Erythroblast (primary cell): ENCODE results near the gene ARVCF.

Experiments
- GATA1 ChIP-seq: IDR thresholded peaks from 2 replicates; pipeline ENCODE4 v1.6.1; 2011; ENCODE audit warnings: low read depth, mild to moderate bottlenecking, control low read depth, low read length, moderate library complexity
- POLR2A ChIP-seq: IDR thresholded peaks from 2 replicates; pipeline ENCODE4 v1.6.1; 2011; ENCODE audit warnings: mild to moderate bottlenecking, low read length

GRCh38 chr22:19992921-19993355, 23.7 kb downstream of the ARVCF start:
- no peak for TF ChIP-seq POLR2A
- TF ChIP-seq GATA1, result no peak
